Activated naive CD8-positive, alpha-beta T cell treated with anti-CD3 and anti-CD28 coated beads, Interleukin-2, amount 10 ng/mL, durations not matched to agents 7 days and 5 days (primary cell): Measurements from ENCODE around the gene DCST1. TPM values are rescaled to one million over a fixed set of nuclear protein-coding genes. Genes with fewer than 3 reads are reported as not detected.
A peak's percentile ranks its signal among the peaks of the same experiment; 100 is the strongest.

Experiments
- ATAC-seq: fragments of 150-1000 bp; cut with Tn5 transposase; one replicate; pipeline ENCODE4 v1.10.0; 2021; ENCODE audit warnings: low read depth, moderate library complexity
- POLR2A ChIA-PET: fragments of 350-600 bp; sonication (Branson Sonifier 250); formaldehyde crosslinking; loops from one replicate; lab custom pipeline; 2021; ENCODE audit warnings: antibody characterized with exemption; lab: Charles Lee
- DNase-seq: peaks from one replicate; pipeline ENCODE4 v3.0.0; 2021
- H3K27ac Mint-ChIP-seq: one replicate; pipeline ENCODE4 v1.8.0; 2022; ENCODE audit warnings: mild to moderate bottlenecking, mixed read lengths
- H3K27me3 Mint-ChIP-seq: one replicate; pipeline ENCODE4 v1.8.0; 2022; ENCODE audit warnings: mild to moderate bottlenecking, moderate library complexity, mixed read lengths
- H3K36me3 Mint-ChIP-seq: one replicate; pipeline ENCODE4 v1.8.0; 2021; ENCODE audit warnings: mild to moderate bottlenecking, mixed read lengths
- H3K4me1 Mint-ChIP-seq: one replicate; pipeline ENCODE4 v1.8.0; 2021; ENCODE audit warnings: mixed read lengths
- H3K4me3 Mint-ChIP-seq: one replicate; pipeline ENCODE4 v1.8.0; 2022; ENCODE audit warnings: mild to moderate bottlenecking, moderate library complexity, mixed read lengths
- H3K9me3 Mint-ChIP-seq: one replicate; pipeline ENCODE4 v1.8.0; 2021; ENCODE audit warnings: mixed read lengths
- total RNA-seq, 2 experiments: library from RNA; stranded (reverse); gene quantifications; one replicate each; pipeline ENCODE4 v1.2.3, GENCODE V29; 2021

DCST1 gene
- total RNA-seq, 2 experiments from 2014 or later, result not detected

DNA sequence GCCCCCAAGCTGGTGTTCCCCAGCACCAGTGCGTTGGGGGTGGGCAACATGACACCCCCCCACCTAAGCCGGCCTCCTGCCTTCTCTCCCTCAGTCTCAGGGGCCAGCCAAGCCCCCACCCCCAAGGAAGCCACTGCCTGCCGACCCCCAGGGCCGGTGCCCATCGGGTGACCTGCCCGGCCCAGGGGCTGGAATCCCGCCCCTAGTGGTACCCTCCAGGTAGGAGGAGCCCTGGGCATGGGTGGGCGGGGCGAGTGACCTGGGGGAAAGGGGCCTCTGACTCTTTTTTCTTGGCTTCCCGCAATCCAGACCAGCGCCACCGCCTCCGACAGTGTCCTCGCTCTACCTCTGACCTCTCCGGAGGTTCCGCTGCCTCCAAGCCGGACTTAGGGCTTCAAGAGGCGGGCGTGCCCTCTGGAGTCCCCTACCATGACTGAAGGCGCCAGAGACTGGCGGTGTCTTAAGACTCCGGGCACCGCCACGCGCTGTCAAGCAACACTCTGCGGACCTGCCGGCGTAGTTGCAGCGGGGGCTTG, 28.6 kb downstream of the DCST1 start:
- H3K27ac Mint-ChIP-seq, result no peak overlapping the region
- POLR2A ChIA-PET, result interaction anchor here (1.0 to 2.8 kb wide), 6 partner anchors 11 to 61 kb away, joined by 3 to 26 read pairs (median 4); no protein-coding TSS in a partner anchor

DNA sequence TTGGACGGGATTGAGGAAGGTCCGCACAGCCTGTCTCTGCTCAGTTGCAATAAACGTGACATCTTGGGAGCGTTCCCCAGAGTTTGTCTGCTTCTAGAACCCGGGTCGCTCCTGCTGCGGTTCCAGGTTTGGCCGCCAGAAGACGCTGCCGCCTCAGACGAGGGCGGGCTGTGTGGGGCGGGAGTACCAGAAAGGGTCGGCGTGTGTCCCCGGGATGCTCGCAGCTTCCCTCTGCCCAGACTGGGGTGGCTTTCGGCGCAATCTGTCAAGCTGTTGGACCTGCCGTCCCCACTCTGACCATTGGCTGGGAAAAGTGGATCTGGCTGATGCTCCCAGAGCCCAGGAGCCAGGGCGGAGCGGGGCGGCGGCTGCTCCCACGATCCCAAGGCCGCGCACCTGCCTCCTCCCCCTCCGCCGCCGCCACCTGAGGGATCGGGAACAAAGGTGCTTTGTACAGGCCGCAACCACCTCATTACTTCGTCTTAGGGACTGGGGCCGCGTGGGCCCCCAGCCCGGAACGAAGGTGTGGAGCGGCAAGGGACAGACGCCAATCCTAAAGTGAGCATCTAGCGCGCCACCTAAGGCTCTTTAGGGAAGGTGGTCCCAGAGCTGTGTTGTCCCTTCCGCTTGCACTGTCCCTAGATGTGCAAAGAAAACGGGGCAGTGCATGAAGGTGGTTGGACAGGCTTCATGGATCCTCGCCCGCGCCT, 29.2 kb downstream of the DCST1 start:
- H3K4me1 Mint-ChIP-seq, result peaks cover 29% of the 10 kb centered on the region
- DNase-seq (peak; percentile 91), ATAC-seq (peak; percentile 48)
- peaks cover 5% of the 10 kb centered on the region for H3K27me3 Mint-ChIP-seq
- no peaks in the 10 kb centered on the region for H3K9me3 Mint-ChIP-seq
- peaks cover 3% of the 10 kb centered on the region for H3K36me3 Mint-ChIP-seq
- peak overlapping the region; percentile 93 for H3K4me3 Mint-ChIP-seq
- POLR2A ChIA-PET, result interaction anchor here (0.8 to 2.8 kb wide), 5 partner anchors 11 to 22 kb away, joined by 3 to 26 read pairs (median 3); partner anchors contain the start of gene ADAM15
- H3K27ac Mint-ChIP-seq, result no peak overlapping the region

More for the DNA sequence above, 28.6 kb downstream of the DCST1 start:
- ATAC-seq, result no peak
- Mint-ChIP-seq H3K9me3 (no peaks in the 10 kb centered on the region), H3K36me3 (peaks cover 3% of the 10 kb centered on the region), H3K4me3 (no peak overlapping the region), H3K27me3 (peaks cover 5% of the 10 kb centered on the region), H3K4me1 (peaks cover 29% of the 10 kb centered on the region)
- no peak for DNase-seq

GRCh38 chr1:155063550-155064110, 30.0 kb downstream of the DCST1 start, which contains the start of gene EFNA4:
EFNA4 (plus strand) TSS chr1:155063740; CDS start chr1:155063824, 84 bp downstream.
- peaks cover 3% of the 10 kb centered on the region for H3K36me3 Mint-ChIP-seq
- peaks cover 29% of the 10 kb centered on the region for H3K4me1 Mint-ChIP-seq
- peak; percentile 82 for DNase-seq
- H3K9me3 Mint-ChIP-seq, result no peaks in the 10 kb centered on the region
- POLR2A ChIA-PET, result interaction anchor here (0.8 to 2.8 kb wide), 5 partner anchors 12 to 21 kb away, joined by 3 to 26 read pairs (median 3); partner anchors contain the start of gene ADAM15
- peak within 1 kb of the TSS; percentile 93 for H3K4me3 Mint-ChIP-seq
- peaks cover 5% of the 10 kb centered on the region for H3K27me3 Mint-ChIP-seq
- H3K27ac Mint-ChIP-seq, result peak within 1 kb of the TSS; percentile 43
- ATAC-seq, result peak; percentile 79

DNA sequence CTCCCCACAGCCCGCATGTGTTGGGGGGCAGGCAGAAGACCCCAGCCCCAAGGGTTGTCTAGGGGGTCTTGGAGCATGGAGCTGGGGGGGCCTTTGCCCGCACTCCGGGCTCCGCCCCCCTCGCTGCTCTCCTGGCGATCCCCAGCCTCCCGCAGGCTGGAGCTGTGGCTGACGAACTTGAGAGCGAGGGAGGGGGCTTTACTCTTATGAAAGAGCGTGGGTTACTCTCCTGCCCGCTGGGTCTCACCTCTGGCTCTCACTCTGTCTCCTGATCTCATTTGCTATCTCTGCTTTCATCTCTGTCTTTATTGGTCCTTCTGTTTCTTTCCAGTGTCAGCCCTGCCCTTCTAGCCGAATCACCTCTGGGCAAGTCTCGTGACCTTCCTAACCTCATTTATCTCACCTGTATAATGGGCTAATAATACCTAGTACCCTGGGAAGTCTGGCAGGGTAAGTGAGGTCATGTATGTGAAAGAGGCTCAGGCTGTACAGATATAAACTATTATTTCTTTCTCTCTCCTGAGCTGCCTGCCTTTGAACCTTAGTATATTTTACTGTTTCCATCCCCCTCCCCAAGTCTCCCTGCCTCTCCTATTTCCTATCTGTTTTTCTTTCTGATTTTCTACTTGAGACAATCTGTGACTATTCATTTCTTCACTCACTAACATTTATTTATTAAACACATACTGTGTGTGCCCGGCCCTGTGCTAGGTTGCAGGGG, 30.6 kb downstream of the DCST1 start:
- Mint-ChIP-seq H3K27me3 (peaks cover 5% of the 10 kb centered on the region), H3K36me3 (peaks cover 3% of the 10 kb centered on the region), H3K4me3 (peak overlapping the region; percentile 84)

DNA sequence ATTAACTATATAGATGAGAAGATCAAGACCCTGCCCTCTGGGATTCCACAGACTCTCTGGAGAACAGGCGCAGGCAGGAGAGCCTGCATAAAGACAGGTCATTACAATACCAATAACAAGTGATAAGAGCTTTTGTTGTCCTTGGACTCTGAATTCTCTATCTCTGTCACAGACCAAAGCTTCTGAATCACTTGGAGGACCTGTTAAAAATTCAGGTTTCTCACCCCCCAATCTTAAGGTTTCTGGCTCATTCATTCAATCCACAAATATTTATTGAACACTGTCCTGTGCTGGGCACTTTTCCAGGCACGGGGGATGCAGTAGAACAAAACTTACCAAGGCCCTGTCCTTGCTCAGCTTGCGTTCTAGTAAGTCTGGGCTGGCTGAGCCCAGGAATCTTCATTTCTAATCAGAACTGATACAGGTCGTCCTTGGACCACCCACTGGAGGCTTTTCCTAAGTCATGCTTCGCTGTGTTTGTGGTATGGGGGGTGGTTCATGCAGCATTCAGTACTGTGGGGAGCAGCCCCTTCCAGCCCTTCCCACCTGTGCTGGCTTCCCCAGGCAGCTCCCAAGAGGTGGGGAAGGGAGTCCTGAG, 31.3 kb downstream of the DCST1 start:
- ATAC-seq (no peak), DNase-seq (no peak)
- H3K27me3 Mint-ChIP-seq, result peaks cover 5% of the 10 kb centered on the region
- no peak overlapping the region for H3K27ac Mint-ChIP-seq
- H3K4me3 Mint-ChIP-seq, result peak overlapping the region; percentile 84
- no peaks in the 10 kb centered on the region for H3K9me3 Mint-ChIP-seq
- H3K4me1 Mint-ChIP-seq, result peaks cover 29% of the 10 kb centered on the region
- POLR2A ChIA-PET, result interaction anchor here (0.6 to 2.8 kb wide), 5 partner anchors 8 to 1179 kb away, joined by 3 to 26 read pairs (median 4); no protein-coding TSS in a partner anchor
- H3K36me3 Mint-ChIP-seq, result peaks cover 5% of the 10 kb centered on the region

More for the DNA sequence above, 30.6 kb downstream of the DCST1 start:
- POLR2A ChIA-PET, result interaction anchor here (0.9 to 2.8 kb wide), 5 partner anchors 9 to 48 kb away, joined by 3 to 26 read pairs (median 4); partner anchors contain the start of gene ADAM15
- H3K27ac Mint-ChIP-seq, result peak overlapping the region; percentile 6
- no peak for DNase-seq
- no peaks in the 10 kb centered on the region for H3K9me3 Mint-ChIP-seq
- peaks cover 29% of the 10 kb centered on the region for H3K4me1 Mint-ChIP-seq
- no peak for ATAC-seq

- no peak overlapping the region for H3K4me3 Mint-ChIP-seq
- peaks cover 5% of the 10 kb centered on the region for H3K36me3 Mint-ChIP-seq
- no peak overlapping the region for H3K27ac Mint-ChIP-seq
- POLR2A ChIA-PET, result interaction anchor here (0.8 to 2.3 kb wide), 2 partner anchors 12 to 16 kb away, joined by 3 to 7 read pairs; partner anchors contain the start of gene EFNA3
- peaks cover 32% of the 10 kb centered on the region for H3K4me1 Mint-ChIP-seq
- no peak for DNase-seq
- ATAC-seq, result no peak
- no peaks in the 10 kb centered on the region for H3K9me3 Mint-ChIP-seq
- H3K27me3 Mint-ChIP-seq, result peaks cover 5% of the 10 kb centered on the region
Measured at GRCh38 chr1:155066777-155067176, 33.2 kb downstream of the DCST1 start.

GRCh38 chr1:155068599-155068998, 35.0 kb downstream of the DCST1 start:
- Mint-ChIP-seq H3K27ac (no peak overlapping the region), H3K9me3 (no peaks in the 10 kb centered on the region), H3K4me3 (no peak overlapping the region), H3K36me3 (peaks cover 5% of the 10 kb centered on the region), H3K4me1 (peaks cover 28% of the 10 kb centered on the region), H3K27me3 (peaks cover 11% of the 10 kb centered on the region)
- POLR2A ChIA-PET, result interaction anchor here (1.3 kb wide), 1 partner anchor 12 kb away, joined by 5 read pairs; no protein-coding TSS in a partner anchor
- ATAC-seq (no peak), DNase-seq (no peak)

- H3K9me3 Mint-ChIP-seq, result no peaks in the 10 kb centered on the region
- peaks cover 5% of the 10 kb centered on the region for H3K36me3 Mint-ChIP-seq
- H3K4me1 Mint-ChIP-seq, result peaks cover 32% of the 10 kb centered on the region
Measured at GRCh38 chr1:155069551-155070157, 36.0 kb downstream of the DCST1 start.

GRCh38 chr1:155070158-155070621, 36.6 kb downstream of the DCST1 start:
- Mint-ChIP-seq H3K27ac (no peak overlapping the region), H3K36me3 (peaks cover 5% of the 10 kb centered on the region), H3K27me3 (peaks cover 5% of the 10 kb centered on the region), H3K4me1 (peaks cover 27% of the 10 kb centered on the region), H3K9me3 (no peaks in the 10 kb centered on the region), H3K4me3 (peak overlapping the region; percentile 42)
- no peak for ATAC-seq
- no peak for DNase-seq
- POLR2A ChIA-PET, result interaction anchor here (0.6 kb wide), 2 partner anchors 10 to 74 kb away, joined by 3 to 5 read pairs; no protein-coding TSS in a partner anchor

More at GRCh38 chr1:155069551-155070157, 36.0 kb downstream of the DCST1 start:
- no peak for DNase-seq
- POLR2A ChIA-PET, result interaction anchor here (0.6 kb wide), 1 partner anchor 10 kb away, joined by 3 read pairs; no protein-coding TSS in a partner anchor
- ATAC-seq, result no peak
- Mint-ChIP-seq H3K27ac (no peak overlapping the region), H3K4me3 (no peak overlapping the region), H3K27me3 (peaks cover 6% of the 10 kb centered on the region)

DNA sequence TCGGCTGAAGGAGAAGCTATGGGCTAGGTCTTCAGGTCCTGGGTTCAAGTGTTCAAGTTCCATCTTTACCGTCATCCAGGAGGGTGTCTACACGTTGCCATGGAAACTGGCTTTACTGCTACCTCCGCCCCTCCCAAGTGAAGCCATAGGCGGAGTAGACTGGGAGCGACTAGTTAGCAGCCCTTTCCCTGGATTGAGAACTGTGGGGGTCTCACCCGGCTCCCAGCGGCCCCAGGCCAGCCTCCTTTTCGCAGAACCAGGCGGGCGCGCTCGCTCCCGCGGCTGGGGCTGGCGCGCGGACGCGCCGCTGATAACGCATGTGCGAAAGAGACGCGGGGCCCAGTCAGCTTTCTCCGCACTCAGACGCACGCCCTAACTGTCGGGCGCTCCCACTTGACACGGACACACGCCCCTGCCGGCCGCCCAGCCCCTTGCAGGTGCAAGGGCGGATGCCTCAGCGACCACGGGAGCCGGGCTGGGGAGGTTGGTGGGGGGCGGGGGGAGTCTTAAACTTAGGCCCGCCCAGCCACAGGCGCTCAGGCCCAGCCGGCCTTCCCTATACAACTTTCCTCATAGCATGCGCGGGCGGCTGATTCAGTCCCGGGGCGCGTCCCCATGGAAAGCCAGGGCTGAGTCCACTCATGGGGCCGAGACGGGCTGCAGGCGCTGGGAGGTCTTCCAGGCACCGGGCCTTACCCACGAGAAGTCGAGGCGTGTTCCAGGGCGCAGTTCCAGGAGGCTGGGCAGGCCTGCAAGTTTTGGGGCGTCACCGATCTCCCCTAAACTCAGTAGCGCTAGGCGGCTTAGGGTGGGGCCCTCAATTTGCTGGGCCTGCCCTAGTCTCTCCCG, 37.3 kb downstream of the DCST1 start:
- Mint-ChIP-seq H3K36me3 (peaks cover 5% of the 10 kb centered on the region), H3K27me3 (peaks cover 5% of the 10 kb centered on the region), H3K4me1 (peaks cover 27% of the 10 kb centered on the region), H3K27ac (no peak overlapping the region), H3K4me3 (peak overlapping the region; percentile 42), H3K9me3 (no peaks in the 10 kb centered on the region)
- peak; percentile 80 for DNase-seq
- POLR2A ChIA-PET, result interaction anchor here (0.6 to 1.7 kb wide), 2 partner anchors 10 to 75 kb away, joined by 3 to 5 read pairs; no protein-coding TSS in a partner anchor
- peak; percentile 86 for ATAC-seq

GRCh38 chr1:155071701-155072100, 38.1 kb downstream of the DCST1 start:
- POLR2A ChIA-PET, result interaction anchor here (1.7 kb wide), 1 partner anchor 9 kb away, joined by 3 read pairs; no protein-coding TSS in a partner anchor
- H3K27me3 Mint-ChIP-seq, result peaks cover 5% of the 10 kb centered on the region
- DNase-seq (no peak), ATAC-seq (no peak)
- H3K36me3 Mint-ChIP-seq, result peaks cover 3% of the 10 kb centered on the region
- peaks cover 32% of the 10 kb centered on the region for H3K4me1 Mint-ChIP-seq
- H3K4me3 Mint-ChIP-seq, result no peak overlapping the region
- no peak overlapping the region for H3K27ac Mint-ChIP-seq
- no peaks in the 10 kb centered on the region for H3K9me3 Mint-ChIP-seq
